ENCODE data around the gene PREX1. TPM values are rescaled to one million over a fixed set of nuclear protein-coding genes. Genes with fewer than 3 reads are reported as not detected.

Gene PREX1
- total and polyA plus RNA-seq, 2 experiments from 2014 or later, result 2.4 to 10.3 TPM

GRCh38 chr20:48835390-48835789, 7.6 kb upstream of the PREX1 start (continued):
- TF ChIP-seq, protein P1, sequence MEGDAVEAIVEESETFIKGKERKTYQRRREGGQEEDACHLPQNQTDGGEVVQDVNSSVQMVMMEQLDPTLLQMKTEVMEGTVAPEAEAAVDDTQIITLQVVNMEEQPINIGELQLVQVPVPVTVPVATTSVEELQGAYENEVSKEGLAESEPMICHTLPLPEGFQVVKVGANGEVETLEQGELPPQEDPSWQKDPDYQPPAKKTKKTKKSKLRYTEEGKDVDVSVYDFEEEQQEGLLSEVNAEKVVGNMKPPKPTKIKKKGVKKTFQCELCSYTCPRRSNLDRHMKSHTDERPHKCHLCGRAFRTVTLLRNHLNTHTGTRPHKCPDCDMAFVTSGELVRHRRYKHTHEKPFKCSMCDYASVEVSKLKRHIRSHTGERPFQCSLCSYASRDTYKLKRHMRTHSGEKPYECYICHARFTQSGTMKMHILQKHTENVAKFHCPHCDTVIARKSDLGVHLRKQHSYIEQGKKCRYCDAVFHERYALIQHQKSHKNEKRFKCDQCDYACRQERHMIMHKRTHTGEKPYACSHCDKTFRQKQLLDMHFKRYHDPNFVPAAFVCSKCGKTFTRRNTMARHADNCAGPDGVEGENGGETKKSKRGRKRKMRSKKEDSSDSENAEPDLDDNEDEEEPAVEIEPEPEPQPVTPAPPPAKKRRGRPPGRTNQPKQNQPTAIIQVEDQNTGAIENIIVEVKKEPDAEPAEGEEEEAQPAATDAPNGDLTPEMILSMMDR (conservative IDR thresholded peaks at IDR 0.05; ENCODE audit: low read depth in 2 of 2), result no peak
- TF ChIP-seq STAT1 (IDR thresholded peaks at IDR 0.05; ENCODE audit: unreplicated experiment) (no peak), EZH2 (IDR thresholded peaks at IDR 0.05; ENCODE audit: low read depth, unreplicated experiment) (no peak), REST (IDR thresholded peaks at IDR 0.05; ENCODE audit: unreplicated experiment) (no peak)

GRCh38 chr20:48834278-48834677, 6.5 kb upstream of the PREX1 start:
- H3K4me3 ChIP-seq, result no peak overlapping the region
- peaks cover 14% of the 10 kb centered on the region for H3K27me3 Mint-ChIP-seq (ENCODE audit: insufficient read depth, low read depth, poor library complexity)
- TF ChIP-seq STAT1 (IDR thresholded peaks at IDR 0.05; ENCODE audit: unreplicated experiment) (no peak), ZNF462 (CRISPR knock-in tag; IDR thresholded peaks at IDR 0.05) (no peak), ETS1 (IDR thresholded peaks at IDR 0.05) (no peak), CREB1 (CRISPR knock-in tag; IDR thresholded peaks at IDR 0.05; ENCODE audit: low read depth) (no peak), NANOG (IDR thresholded peaks at IDR 0.05; ENCODE audit: borderline replicate concordance) (no peak), ZNF114 (CRISPR knock-in tag; IDR thresholded peaks at IDR 0.05) (no peak), EZH2phosphoT487 (IDR thresholded peaks at IDR 0.05; ENCODE audit: unreplicated experiment) (no peak)
- TF ChIP-seq, protein P1 (conservative IDR thresholded peaks at IDR 0.05; ENCODE audit: low read depth in 2 of 2), result no peak

More at GRCh38 chr20:48834278-48834677, 6.5 kb upstream of the PREX1 start:
- no peaks in the 10 kb centered on the region for H4K20me1 ChIP-seq (replicated peaks; ENCODE audit: insufficient read depth)
- no peaks in the 10 kb centered on the region for H3K9me2 ChIP-seq (ENCODE audit: insufficient read depth)
- H3K9me3 Mint-ChIP-seq, result no peaks in the 10 kb centered on the region
- H3K27ac ChIP-seq (ENCODE audit: low read depth), result no peak overlapping the region
- no peaks in the 10 kb centered on the region for H3K4me1 Mint-ChIP-seq
- H3K36me3 Mint-ChIP-seq (ENCODE audit: low read depth), result no peaks in the 10 kb centered on the region
- no peak overlapping the region for H3K4me2 ChIP-seq
- H3K27ac Mint-ChIP-seq, result no peak overlapping the region
- H3K27me3 ChIP-seq (ENCODE audit: insufficient read depth), result peaks cover 10% of the 10 kb centered on the region
- no peak for DNase-seq (ENCODE audit: low spot score)
- no peaks in the 10 kb centered on the region for H3K79me2 ChIP-seq (replicated peaks; ENCODE audit: insufficient read depth)
- H2AFZ ChIP-seq, result no peak overlapping the region
- H3F3A ChIP-seq (replicated peaks; ENCODE audit: low read depth), result no peaks in the 10 kb centered on the region
- no peaks in the 10 kb centered on the region for H3K36me3 ChIP-seq (ENCODE audit: insufficient read depth)
- H3K4me1 ChIP-seq (ENCODE audit: insufficient read depth), result no peaks in the 10 kb centered on the region
- ATAC-seq, result no peak
- no peak overlapping the region for H3K4me3 Mint-ChIP-seq
